ENCODE measurements around the gene EXPH5.

GRCh38 chr11:108483163-108483562 is 110.4 kb downstream of the EXPH5 start:
- TF ChIP-seq ZBTB8A (tag by site-specific recombination; IDR thresholded peaks at IDR 0.05) (no peak), CTCF (tag by site-specific recombination; IDR thresholded peaks at IDR 0.05) (no peak), ATF2 (tag by site-specific recombination; IDR thresholded peaks at IDR 0.05; ENCODE audit: low read depth) (no peak), ZNF174 (tag by site-specific recombination; IDR thresholded peaks at IDR 0.05) (no peak), ZNF274 (IDR thresholded peaks at IDR 0.05; ENCODE audit: low read length) (no peak), ZNF274 (tag by site-specific recombination; IDR thresholded peaks at IDR 0.05; ENCODE audit: borderline replicate concordance) (no peak), ZBTB6 (tag by site-specific recombination; IDR thresholded peaks at IDR 0.05) (no peak), ZNF785 (tag by site-specific recombination; IDR thresholded peaks at IDR 0.05) (no peak), ZBTB10 (tag by site-specific recombination; IDR thresholded peaks at IDR 0.05) (no peak), ZNF138 (tag by site-specific recombination; IDR thresholded peaks at IDR 0.05; ENCODE audit: borderline replicate concordance) (no peak), ZNF16 (tag by site-specific recombination; IDR thresholded peaks at IDR 0.05; ENCODE audit: low read depth) (no peak), KLF9 (tag by site-specific recombination; IDR thresholded peaks at IDR 0.05; ENCODE audit: low read depth) (no peak), KLF1 (tag by site-specific recombination; IDR thresholded peaks at IDR 0.05) (no peak)
